ENCODE measurements around the gene OR4N2.
"Not testable (repeated sequence)": the region's sequence is repeated elsewhere in the genome, so short reads cannot be mapped to it uniquely, and the experiment has no call there.

Gene OR4N2

GRCh38 chr14:19838433-19838832 lies 34.9 kb downstream of the OR4N2 start:
- DNase-seq = no peak

DNA sequence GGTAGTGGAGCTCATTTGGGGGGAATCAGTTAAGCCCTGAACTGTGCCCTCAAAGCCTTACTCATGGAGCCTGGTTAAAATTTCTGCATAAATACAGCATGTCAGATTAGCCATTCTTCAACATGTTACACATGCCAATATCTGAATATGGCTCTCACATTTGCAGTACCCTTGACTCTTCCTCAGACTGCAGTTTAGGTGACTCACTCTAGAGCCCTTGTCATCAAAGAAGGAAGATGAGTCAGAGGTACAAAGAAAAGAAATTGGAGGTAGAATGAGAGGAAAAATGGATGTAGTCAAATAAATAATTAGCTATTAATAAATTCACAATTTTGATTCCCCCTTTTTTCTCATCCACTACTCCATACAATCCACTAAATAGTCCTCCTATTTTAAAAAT lies 47.8 kb downstream of the OR4N2 start:
- no peak for DNase-seq

- DNase-seq = not testable (repeated sequence)
Measured at GRCh38 chr14:19866061-19866669, 62.6 kb downstream of the OR4N2 start.

- DNase-seq = no peak
Measured at GRCh38 chr14:19873178-19873577, 69.6 kb downstream of the OR4N2 start.

DNA sequence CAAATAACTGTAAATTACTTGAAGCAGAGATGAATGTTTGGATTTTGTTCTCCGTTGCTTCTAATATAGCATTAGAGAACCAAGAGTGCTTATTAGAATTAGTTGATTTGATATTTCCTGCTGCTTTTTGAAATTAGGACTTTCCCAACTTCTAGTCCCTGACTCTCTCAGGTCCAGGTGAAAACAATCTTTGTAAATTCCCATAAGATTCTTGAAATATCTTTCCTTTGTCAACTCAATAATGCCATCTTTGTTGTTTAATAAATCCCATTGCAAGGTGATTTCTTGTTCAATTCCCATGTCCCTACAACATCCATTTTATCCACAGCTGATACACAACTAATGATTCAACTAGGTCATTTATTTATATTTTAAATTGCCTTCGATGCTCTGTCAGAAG lies 71.3 kb downstream of the OR4N2 start, which contains the start of gene OR4K2:
Gene OR4K2 (plus strand): TSS at position 301 of the 400 bp plus-strand sequence. CDS start 1,126 bp downstream, outside the sequence.
- no peak for DNase-seq

DNA sequence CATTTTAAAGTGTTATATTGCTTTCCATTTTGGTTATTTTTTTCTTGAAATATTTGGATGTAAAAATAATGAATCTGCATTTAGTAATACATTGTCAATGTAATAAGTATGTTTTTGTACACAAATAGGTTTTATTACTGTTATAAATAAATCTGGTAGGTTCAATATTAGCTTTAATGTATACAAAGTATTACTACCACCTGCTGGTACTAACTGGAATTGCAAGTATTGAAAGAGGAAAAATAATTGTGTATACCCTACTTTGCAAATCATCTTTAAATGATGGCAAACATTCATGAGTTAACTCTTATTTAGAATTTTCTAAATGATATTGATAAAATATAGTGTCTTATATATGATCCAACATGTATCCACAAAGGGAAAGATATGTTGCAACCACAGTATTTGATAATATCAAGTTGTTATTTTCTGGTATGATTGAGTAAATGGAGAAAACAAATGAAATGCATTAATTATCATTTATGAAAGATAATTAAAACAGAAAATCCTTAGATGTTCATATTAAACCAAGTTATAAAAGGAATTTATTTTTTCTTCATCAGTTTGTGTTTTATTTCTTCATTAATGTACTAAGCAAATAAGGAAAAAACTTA lies 74.6 kb downstream of the OR4N2 start:
- DNase-seq = peak; percentile 43
